BJ (cell line): ENCODE results near the gene ANO9. TPM values are rescaled to one million over a fixed set of nuclear protein-coding genes. Genes with fewer than 3 reads are reported as not detected.

ENCODE experiments used
- CTCF ChIA-PET: fragments of 350-600 bp; formaldehyde crosslinking; extraction: SDS; loops from one replicate; lab custom pipeline; 2021; ENCODE audit warnings: antibody characterized with exemption, inconsistent platforms; lab: Yijun Ruan, JAX
- POLR2A ChIA-PET: fragments of 300-600 bp; sonication (Branson Sonifier 250); formaldehyde crosslinking; extraction: SDS; loops from one replicate; lab custom pipeline; 2021; ENCODE audit warnings: antibody characterized with exemption; lab: Charles Lee
- DNase-seq: peaks from one replicate; pipeline ENCODE4 v3.0.0-alpha.2; 2011; ENCODE audit warnings: low read depth
- H3K27me3 ChIP-seq: 2 replicates; pipeline ENCODE4 v1.6.0; 2011; ENCODE audit warnings: low read length; ENCODE audit not compliant: control insufficient read depth, insufficient read depth
- H3K36me3 ChIP-seq: 2 replicates; pipeline ENCODE4 v1.5.1; 2011; ENCODE audit warnings: low read length; ENCODE audit not compliant: control insufficient read depth, insufficient read depth
- H3K4me3 ChIP-seq: 2 replicates; pipeline ENCODE4 v1.5.1; 2011; ENCODE audit warnings: low read depth, mild to moderate bottlenecking, control low read depth, low read length
- polyA plus RNA-seq: library from polyadenylated mRNA; depleted of rRNA; stranded (reverse); fragments of >200 nt; gene quantifications from 2 replicates; pipeline ENCODE4 v1.2.3, GENCODE V29; 2011
- TF ChIP-seq, protein P1 (sequence below): IDR thresholded peaks from 2 replicates; pipeline ENCODE4 v1.5.1; 2011; ENCODE audit warnings: low read depth, mild to moderate bottlenecking, control low read depth, inconsistent platforms, low read length, moderate library complexity; ENCODE audit not compliant: insufficient read depth

ANO9 gene
- polyA plus RNA-seq, 1 experiment, result not detected

DNA sequence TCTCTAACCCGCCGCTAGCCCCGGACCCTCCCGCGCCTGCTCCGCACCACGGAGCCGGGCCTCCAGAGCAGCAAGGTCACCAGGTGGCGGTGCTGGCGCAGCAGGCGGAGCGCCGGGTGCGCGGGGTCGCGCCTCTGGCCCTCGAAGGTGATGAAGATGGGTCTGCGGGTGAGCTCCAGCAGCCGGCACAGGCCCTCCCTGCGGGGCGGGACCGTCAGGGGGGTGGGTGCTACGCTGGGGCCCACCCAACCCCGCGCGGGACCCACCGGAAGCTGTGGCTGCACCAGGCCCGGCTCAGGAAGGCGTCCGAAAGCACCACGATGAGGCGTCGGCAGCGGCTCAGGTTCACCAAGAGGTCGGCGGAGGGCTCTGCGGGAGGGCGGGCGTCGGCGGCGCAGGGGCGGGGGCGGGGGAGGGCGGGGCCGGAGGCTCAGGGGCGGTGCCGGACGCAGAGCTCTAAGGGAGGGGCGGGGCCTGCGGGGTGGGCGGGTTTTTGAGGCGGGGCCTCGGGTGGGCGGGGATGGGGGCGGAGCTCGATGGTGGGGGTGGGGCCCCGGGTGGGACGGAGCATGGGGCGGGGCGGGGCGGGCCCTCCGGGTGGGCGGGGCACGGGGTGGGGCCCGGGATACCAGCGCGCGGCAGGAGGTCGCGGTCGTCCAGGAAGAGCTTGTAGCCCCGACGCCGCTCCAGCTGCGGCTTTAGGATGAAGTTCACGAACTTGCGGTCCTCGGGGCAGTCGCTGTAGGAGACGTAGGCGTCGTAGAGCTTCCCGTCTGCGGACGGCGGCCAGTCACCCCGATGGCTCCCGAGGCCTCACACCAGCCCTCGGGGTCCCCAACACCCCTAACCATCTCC, 34.8 kb downstream of the ANO9 start:
- ChIA-PET POLR2A (interaction anchor here (0.6 to 0.7 kb wide), 4 partner anchors 10 to 52 kb away, joined by 3 to 17 read pairs (median 4); no protein-coding TSS in a partner anchor), CTCF (interaction anchor here (1.0 to 3.3 kb wide), 3 partner anchors 10 to 45 kb away, joined by 3 to 11 read pairs (median 7); no protein-coding TSS in a partner anchor)
- no peak for DNase-seq
- Histone ChIP-seq H3K27me3 (no peaks in the 10 kb centered on the region), H3K4me3 (peak overlapping the region; percentile 53), H3K36me3 (no peaks in the 10 kb centered on the region)
- TF ChIP-seq, protein P1, sequence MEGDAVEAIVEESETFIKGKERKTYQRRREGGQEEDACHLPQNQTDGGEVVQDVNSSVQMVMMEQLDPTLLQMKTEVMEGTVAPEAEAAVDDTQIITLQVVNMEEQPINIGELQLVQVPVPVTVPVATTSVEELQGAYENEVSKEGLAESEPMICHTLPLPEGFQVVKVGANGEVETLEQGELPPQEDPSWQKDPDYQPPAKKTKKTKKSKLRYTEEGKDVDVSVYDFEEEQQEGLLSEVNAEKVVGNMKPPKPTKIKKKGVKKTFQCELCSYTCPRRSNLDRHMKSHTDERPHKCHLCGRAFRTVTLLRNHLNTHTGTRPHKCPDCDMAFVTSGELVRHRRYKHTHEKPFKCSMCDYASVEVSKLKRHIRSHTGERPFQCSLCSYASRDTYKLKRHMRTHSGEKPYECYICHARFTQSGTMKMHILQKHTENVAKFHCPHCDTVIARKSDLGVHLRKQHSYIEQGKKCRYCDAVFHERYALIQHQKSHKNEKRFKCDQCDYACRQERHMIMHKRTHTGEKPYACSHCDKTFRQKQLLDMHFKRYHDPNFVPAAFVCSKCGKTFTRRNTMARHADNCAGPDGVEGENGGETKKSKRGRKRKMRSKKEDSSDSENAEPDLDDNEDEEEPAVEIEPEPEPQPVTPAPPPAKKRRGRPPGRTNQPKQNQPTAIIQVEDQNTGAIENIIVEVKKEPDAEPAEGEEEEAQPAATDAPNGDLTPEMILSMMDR, result no peak; the same call in 1 of the 2 replicates

DNA sequence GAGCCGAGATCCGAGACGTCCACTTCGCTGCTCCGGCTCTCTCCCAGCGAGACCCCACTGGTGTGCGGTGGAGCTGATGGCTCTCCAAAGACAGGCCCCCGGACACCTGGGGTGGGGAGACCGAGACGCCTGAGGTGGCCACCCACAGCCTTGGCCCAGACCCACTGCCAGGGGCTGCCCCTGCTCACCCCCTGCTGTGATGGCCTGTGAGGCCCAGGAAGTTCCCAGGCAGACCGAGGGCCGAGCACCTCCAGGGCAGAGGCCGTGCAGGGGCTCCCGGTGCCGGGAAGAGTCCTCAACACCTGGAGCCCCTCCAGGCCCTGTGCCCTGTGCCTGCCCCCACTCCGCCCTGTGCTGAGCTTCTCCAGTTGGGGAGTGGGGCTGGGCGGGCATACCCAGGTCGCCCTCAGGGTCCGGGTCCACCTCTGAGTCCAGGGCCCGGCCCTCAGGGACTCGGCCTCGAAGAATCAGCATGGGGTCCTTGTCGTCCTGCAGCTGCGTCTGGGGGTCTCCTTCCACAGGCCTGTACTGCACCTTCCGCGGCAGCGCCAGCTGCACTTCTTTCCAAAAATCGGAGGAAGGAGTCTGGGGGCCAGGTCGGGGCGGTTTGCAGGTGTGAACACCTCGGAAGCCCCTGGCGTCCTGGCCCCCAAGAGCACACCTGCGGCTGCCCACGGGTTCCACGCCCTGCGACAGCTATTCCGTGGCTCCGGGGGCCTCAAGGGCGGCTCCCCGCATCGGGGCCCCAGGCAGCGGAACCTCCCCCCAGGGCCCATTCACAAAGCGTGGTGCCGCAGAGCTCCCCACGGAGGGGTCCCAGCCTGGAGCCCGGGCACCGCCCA, 35.6 kb downstream of the ANO9 start:
- Histone ChIP-seq H3K4me3 (peak overlapping the region; percentile 53), H3K27me3 (no peaks in the 10 kb centered on the region), H3K36me3 (no peaks in the 10 kb centered on the region)
- no peak for DNase-seq
- ChIA-PET CTCF (interaction anchor here (1.5 to 3.3 kb wide), 2 partner anchors 9 to 42 kb away, joined by 7 to 11 read pairs; no protein-coding TSS in a partner anchor), POLR2A (no interaction called here)
- TF ChIP-seq, protein P1, result no peak

DNA sequence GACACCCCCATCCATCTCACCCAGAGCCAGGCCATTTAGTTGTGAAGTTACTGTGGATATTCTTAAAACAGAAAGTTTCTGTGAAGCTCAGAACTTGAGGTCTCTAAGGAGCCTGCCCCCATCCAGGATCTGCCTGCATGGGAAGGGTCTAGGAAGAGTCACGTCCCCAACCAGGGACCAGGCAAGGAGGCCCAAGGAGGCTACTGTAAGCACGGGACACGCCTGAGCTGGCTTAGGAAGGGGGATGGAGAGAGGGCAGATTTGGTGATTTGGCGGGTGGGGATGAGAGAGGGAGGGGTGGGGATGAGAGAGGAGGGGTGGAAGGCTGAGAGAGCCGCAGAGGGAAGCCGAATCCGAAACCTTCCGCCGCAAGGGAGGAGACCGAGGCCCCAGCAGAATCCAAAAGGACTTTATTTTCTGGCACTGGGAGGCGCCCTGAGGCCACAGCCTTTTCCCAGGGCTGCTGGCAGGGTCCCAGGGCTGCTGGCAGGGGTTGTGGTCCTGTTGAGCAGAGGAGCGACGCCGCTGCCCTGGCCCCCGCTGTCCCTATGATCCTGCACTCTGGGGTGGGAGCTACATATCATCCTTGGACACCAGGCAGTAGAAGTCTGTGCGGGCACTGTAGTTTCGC, 36.4 kb downstream of the ANO9 start:
- POLR2A ChIA-PET, result no interaction called here
- Histone ChIP-seq H3K4me3 (no peak overlapping the region), H3K36me3 (no peaks in the 10 kb centered on the region), H3K27me3 (no peaks in the 10 kb centered on the region)
- CTCF ChIA-PET, result interaction anchor here (3.3 kb wide), 1 partner anchor 9 kb away, joined by 11 read pairs; no protein-coding TSS in a partner anchor
- no peak for DNase-seq
- TF ChIP-seq, protein P1, result no peak

DNA sequence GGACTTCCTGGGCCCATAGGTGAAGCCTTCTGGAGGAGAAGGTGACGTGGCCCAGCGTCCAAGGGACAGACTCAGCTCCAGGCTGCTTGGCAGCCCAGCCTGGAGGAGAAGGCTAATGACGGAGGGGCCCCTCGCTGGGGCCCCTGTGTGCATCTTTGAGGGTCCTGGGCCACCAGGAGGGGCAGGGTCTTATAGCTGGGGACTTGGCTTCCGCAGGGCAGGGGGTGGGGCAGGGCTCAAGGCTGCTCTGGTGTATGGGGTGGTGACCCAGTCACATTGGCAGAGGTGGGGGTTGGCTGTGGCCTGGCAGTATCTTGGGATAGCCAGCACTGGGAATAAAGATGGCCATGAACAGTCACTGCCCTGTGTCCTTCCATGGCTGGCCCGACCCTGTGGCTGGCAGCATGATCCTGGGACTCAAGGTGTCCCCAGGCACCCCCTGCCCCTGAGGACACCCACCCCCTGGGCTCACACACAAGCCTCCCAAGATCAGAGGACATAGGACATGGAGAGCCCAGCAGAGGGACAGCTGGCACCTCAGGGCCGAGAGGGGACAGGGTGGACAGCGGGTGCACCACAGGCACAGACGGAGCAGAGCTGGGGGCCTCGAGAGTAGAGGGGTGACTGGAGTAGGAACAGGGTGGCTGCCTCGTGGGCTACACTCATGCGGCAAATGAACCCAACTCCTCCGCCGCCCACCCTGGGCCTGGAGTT, 37.1 kb downstream of the ANO9 start:
- Histone ChIP-seq H3K36me3 (no peaks in the 10 kb centered on the region), H3K4me3 (no peak overlapping the region), H3K27me3 (no peaks in the 10 kb centered on the region)
- TF ChIP-seq, protein P1, result no peak
- ChIA-PET CTCF (interaction anchor here (1.1 to 3.3 kb wide), 2 partner anchors 8 to 100 kb away, joined by 3 to 11 read pairs; no protein-coding TSS in a partner anchor), POLR2A (no interaction called here)
- no peak for DNase-seq
